Endodermal cell (in vitro differentiated cells): Measurements from ENCODE around the gene LAMA2. TPM values are rescaled to one million over a fixed set of nuclear protein-coding genes. Genes with fewer than 3 reads are reported as not detected.

ENCODE experiments used
- DNase-seq: peaks from one replicate; pipeline ENCODE4 v3.0.0-alpha.2; 2017
- H3K27ac ChIP-seq: 2 replicates; pipeline ENCODE4 v1.5.1; 2013; ENCODE audit warnings: mild to moderate bottlenecking, low read depth, low read length, moderate library complexity
- H3K27me3 ChIP-seq: 2 replicates; pipeline ENCODE4 v1.6.1; 2013; ENCODE audit warnings: mild to moderate bottlenecking, low read length, moderate library complexity; ENCODE audit not compliant: insufficient read depth, control insufficient read depth, poor library complexity, severe bottlenecking
- H3K36me3 ChIP-seq: 2 replicates; pipeline ENCODE4 v1.7.0; 2013; ENCODE audit warnings: mild to moderate bottlenecking, low read length, moderate library complexity; ENCODE audit not compliant: control insufficient read depth, insufficient read depth
- H3K4me1 ChIP-seq: one replicate; pipeline ENCODE4 v1.7.0; 2013; ENCODE audit warnings: low read length; ENCODE audit not compliant: control insufficient read depth, insufficient read depth
- H3K4me3 ChIP-seq: 2 replicates; pipeline ENCODE4 v1.5.1; 2013; ENCODE audit warnings: mild to moderate bottlenecking, low read length, moderate library complexity
- H3K9ac ChIP-seq: 2 replicates; pipeline ENCODE4 v1.6.1; 2013; ENCODE audit warnings: mild to moderate bottlenecking, low read length, moderate library complexity; ENCODE audit not compliant: poor library complexity, severe bottlenecking; ENCODE audit errors: extremely low read depth
- H3K9me3 ChIP-seq: 2 replicates; pipeline ENCODE4 v1.6.1; 2013; ENCODE audit warnings: mild to moderate bottlenecking, low read length, moderate library complexity; ENCODE audit not compliant: control insufficient read depth
- H3K27ac Mint-ChIP-seq: 2 replicates; pipeline ENCODE4 v1.8.0; 2020; ENCODE audit warnings: mixed read lengths
- H3K27me3 Mint-ChIP-seq: 2 replicates; pipeline ENCODE4 v1.8.0; 2021; ENCODE audit warnings: mild to moderate bottlenecking, mixed read lengths; ENCODE audit not compliant: insufficient read depth
- H3K36me3 Mint-ChIP-seq: 2 replicates; pipeline ENCODE4 v1.8.0; 2020; ENCODE audit warnings: low read depth, mixed read lengths
- H3K4me1 Mint-ChIP-seq: 2 replicates; pipeline ENCODE4 v1.8.0; 2020; ENCODE audit warnings: mixed read lengths
- H3K4me3 Mint-ChIP-seq: 2 replicates; pipeline ENCODE4 v1.8.0; 2020; ENCODE audit warnings: mild to moderate bottlenecking, moderate library complexity, mixed read lengths
- H3K9me3 Mint-ChIP-seq: 2 replicates; pipeline ENCODE4 v1.8.0; 2020; ENCODE audit warnings: mild to moderate bottlenecking, mixed read lengths
- WGBS, 2 experiments: methylation state at CpG; one replicate each; pipeline versions ENCODE4 v1.1.5 to v1.1.7; 2013; ENCODE audit warnings: missing lambda C conversion rate in 2 of 2, mixed read lengths in 1 of 2; ENCODE audit not compliant: insufficient coverage in 1 of 2, insufficient read length in 1 of 2; 5-methylcytosine and 5-hydroxymethylcytosine counted together
- total RNA-seq, 2 donors: library from RNA; stranded (reverse); fragmentation: NEBNext Ultra II Directional in 1 of 2; extraction: Animal tissue kit (Norgen Biotek cat#: 25700) in 1 of 2; gene quantifications; 2 replicates in 1 of 2; 3 replicates in 1 of 2; pipeline ENCODE4 v1.2.1, GENCODE V29; 2021
- TF ChIP-seq, protein P1 (sequence below): fragments of 200-600 bp; sonication (generic); conservative IDR thresholded peaks from 2 replicates; pipeline ENCODE4 v1.5.0; 2021; ENCODE audit warnings: antibody characterized with exemption, mild to moderate bottlenecking

The LAMA2 gene
- total RNA-seq, 2 donors from 2014 or later = 2.3 to 4.1 TPM

DNA sequence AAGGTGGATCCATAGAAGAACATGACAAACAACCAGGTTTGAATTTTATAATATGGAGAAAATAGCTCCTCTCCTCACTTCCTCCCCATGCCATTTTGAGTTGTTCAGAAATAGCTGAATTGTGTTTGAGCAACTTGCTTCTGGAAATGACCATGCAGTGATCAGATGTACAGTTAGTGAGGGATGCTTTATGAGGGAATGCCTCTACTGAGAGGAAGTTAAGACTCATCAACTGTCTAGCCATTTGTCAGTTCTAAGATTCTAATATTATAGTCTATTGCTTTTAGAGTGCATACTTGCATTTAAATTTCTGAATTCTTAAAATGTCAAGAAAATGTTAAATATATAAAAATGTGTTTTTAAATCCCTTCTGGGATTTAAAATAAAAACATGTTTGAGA, 3.8 kb downstream of the LAMA2 start:
- H3K4me1 Mint-ChIP-seq = peaks cover 12% of the 10 kb centered on the region
- Histone ChIP-seq H3K27ac (no peak overlapping the region), H3K4me3 (no peak overlapping the region), H3K27me3 (no peaks in the 10 kb centered on the region), H3K9me3 (no peaks in the 10 kb centered on the region), H3K36me3 (no peaks in the 10 kb centered on the region), H3K9ac (no peak overlapping the region), H3K4me1 (no peaks in the 10 kb centered on the region)
- TF ChIP-seq, protein P1, sequence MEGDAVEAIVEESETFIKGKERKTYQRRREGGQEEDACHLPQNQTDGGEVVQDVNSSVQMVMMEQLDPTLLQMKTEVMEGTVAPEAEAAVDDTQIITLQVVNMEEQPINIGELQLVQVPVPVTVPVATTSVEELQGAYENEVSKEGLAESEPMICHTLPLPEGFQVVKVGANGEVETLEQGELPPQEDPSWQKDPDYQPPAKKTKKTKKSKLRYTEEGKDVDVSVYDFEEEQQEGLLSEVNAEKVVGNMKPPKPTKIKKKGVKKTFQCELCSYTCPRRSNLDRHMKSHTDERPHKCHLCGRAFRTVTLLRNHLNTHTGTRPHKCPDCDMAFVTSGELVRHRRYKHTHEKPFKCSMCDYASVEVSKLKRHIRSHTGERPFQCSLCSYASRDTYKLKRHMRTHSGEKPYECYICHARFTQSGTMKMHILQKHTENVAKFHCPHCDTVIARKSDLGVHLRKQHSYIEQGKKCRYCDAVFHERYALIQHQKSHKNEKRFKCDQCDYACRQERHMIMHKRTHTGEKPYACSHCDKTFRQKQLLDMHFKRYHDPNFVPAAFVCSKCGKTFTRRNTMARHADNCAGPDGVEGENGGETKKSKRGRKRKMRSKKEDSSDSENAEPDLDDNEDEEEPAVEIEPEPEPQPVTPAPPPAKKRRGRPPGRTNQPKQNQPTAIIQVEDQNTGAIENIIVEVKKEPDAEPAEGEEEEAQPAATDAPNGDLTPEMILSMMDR = no peak
- no peaks in the 10 kb centered on the region for H3K9me3 Mint-ChIP-seq
- DNase-seq = no peak
- H3K27ac Mint-ChIP-seq = no peak overlapping the region
- no peaks in the 10 kb centered on the region for H3K36me3 Mint-ChIP-seq
- H3K4me3 Mint-ChIP-seq = no peak overlapping the region
- H3K27me3 Mint-ChIP-seq = no peaks in the 10 kb centered on the region

DNA sequence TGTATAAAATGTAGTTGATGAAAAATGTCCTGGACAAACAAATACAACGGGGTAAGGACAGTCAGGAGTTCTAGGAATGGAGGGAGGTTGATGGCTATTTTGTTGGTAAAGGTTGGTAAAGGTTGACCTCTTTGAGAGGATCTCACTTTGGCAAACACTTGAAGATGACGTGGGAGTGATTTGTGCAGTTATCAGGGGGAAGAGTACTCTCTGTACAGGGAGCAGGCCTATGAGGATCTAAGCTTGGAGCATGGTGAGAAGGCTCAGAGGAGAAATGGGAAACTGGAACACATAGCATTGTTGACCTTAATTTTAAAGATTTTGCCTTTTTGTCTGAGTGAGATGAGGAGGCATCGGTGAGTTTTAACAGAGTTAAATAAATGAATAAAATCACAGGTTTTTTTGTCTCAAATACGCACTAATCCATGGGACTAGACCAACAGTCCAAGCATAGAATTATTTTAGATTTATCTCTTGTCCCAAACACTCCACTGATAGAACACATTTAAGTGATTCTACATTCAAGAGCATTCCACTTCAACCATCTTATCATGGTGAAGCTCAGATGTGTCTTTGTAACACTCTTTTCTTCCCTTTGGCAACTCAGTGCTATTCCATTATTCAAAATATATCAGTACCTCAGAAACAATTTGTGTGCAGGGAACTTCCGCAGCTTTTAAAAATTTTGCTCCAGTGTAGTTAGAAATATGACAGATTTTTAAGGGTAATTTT, 5.7 kb downstream of the LAMA2 start:
- TF ChIP-seq, protein P1 = no peak
- Histone ChIP-seq H3K9ac (no peak overlapping the region), H3K9me3 (no peaks in the 10 kb centered on the region), H3K27me3 (no peaks in the 10 kb centered on the region), H3K27ac (no peak overlapping the region), H3K36me3 (no peaks in the 10 kb centered on the region), H3K4me1 (no peaks in the 10 kb centered on the region), H3K4me3 (no peak overlapping the region)
- no peaks in the 10 kb centered on the region for H3K36me3 Mint-ChIP-seq
- no peaks in the 10 kb centered on the region for H3K27me3 Mint-ChIP-seq
- H3K9me3 Mint-ChIP-seq = no peaks in the 10 kb centered on the region
- no peak overlapping the region for H3K27ac Mint-ChIP-seq
- H3K4me3 Mint-ChIP-seq = no peak overlapping the region
- no peak for DNase-seq
- peaks cover 2% of the 10 kb centered on the region for H3K4me1 Mint-ChIP-seq
- 93 to 100% methylated on average over 2 to 5 of the region's 5 CpGs for WGBS, 2 experiments

DNA sequence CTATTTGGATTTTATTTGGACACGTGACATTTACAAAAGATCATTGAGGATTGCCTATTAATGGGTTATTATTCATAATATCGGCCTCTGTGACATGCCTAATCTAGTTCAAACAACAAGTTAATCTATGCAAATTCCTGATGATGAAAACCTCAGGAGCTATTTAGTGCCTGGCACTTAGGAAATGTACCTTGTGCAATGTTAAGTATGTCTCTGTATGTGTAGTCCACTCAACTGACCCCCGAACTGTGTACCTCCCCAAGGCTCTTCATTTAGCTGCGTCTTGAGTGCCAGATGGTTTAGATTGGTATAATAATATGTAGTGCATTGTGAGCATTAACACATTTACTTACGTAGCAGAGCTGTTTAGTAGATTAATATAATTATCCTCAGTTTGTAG, 6.9 kb downstream of the LAMA2 start:
- no peak overlapping the region for H3K4me3 Mint-ChIP-seq

More for the DNA sequence above, 6.9 kb downstream of the LAMA2 start:
- H3K9me3 Mint-ChIP-seq = no peaks in the 10 kb centered on the region
- no peaks in the 10 kb centered on the region for H3K27me3 ChIP-seq
- WGBS, 2 experiments = 94 to 97% methylated on average over 3 to 4 of the region's 5 CpGs
- TF ChIP-seq, protein P1 = no peak
- H3K4me3 ChIP-seq = no peak overlapping the region
- H3K4me1 Mint-ChIP-seq = peaks cover 2% of the 10 kb centered on the region
- no peak overlapping the region for H3K27ac ChIP-seq
- H3K9me3 ChIP-seq = no peaks in the 10 kb centered on the region
- no peaks in the 10 kb centered on the region for H3K36me3 Mint-ChIP-seq
- H3K27ac Mint-ChIP-seq = no peak overlapping the region
- H3K4me1 ChIP-seq = no peaks in the 10 kb centered on the region
- no peak overlapping the region for H3K9ac ChIP-seq
- DNase-seq = no peak
- no peaks in the 10 kb centered on the region for H3K36me3 ChIP-seq
- H3K27me3 Mint-ChIP-seq = no peaks in the 10 kb centered on the region
